H9 (cell line): ENCODE data around the gene SORBS1. TPM values are rescaled to one million over a fixed set of nuclear protein-coding genes. Genes with fewer than 3 reads are reported as not detected.

Experiments used
- DNase-seq: peaks from one replicate; pipeline ENCODE4 v3.0.0-alpha.2; 2017
- H2AFZ ChIP-seq: one replicate; pipeline ENCODE4 v1.6.1; 2013; ENCODE audit warnings: mild to moderate bottlenecking, low read length, control low read depth, moderate library complexity
- H2AK5ac ChIP-seq: 2 replicates; pipeline ENCODE4 v1.6.1; 2013; ENCODE audit warnings: low read length, control low read depth, mixed read lengths; ENCODE audit not compliant: insufficient read length
- H2BK120ac ChIP-seq: one replicate; pipeline ENCODE4 v1.6.1; 2013; ENCODE audit warnings: low read depth, mild to moderate bottlenecking, low read length, control low read depth, inconsistent platforms; ENCODE audit not compliant: poor library complexity, severe bottlenecking
- H2BK12ac ChIP-seq: 2 replicates; pipeline ENCODE4 v1.6.1; 2013; ENCODE audit warnings: low read length, control low read depth, mixed read lengths, low read depth; ENCODE audit not compliant: insufficient read length
- H2BK15ac ChIP-seq: 2 replicates; pipeline ENCODE4 v1.6.1; 2013; ENCODE audit warnings: low read depth, low read length, control low read depth
- H2BK20ac ChIP-seq: one replicate; pipeline ENCODE4 v1.6.1; 2013; ENCODE audit warnings: low read depth, mild to moderate bottlenecking, low read length, control low read depth, inconsistent platforms; ENCODE audit not compliant: poor library complexity, severe bottlenecking
- H2BK5ac ChIP-seq: 2 replicates; pipeline ENCODE4 v1.6.1; 2013; ENCODE audit warnings: low read length, control low read depth, mixed read lengths; ENCODE audit not compliant: insufficient read length
- H3K14ac ChIP-seq: 2 replicates; pipeline ENCODE4 v1.6.1; 2013; ENCODE audit warnings: low read length, control low read depth; ENCODE audit not compliant: insufficient read depth
- H3K18ac ChIP-seq: 2 replicates; pipeline ENCODE4 v1.6.1; 2013; ENCODE audit warnings: low read depth, mild to moderate bottlenecking, mixed read lengths, low read length, control low read depth; ENCODE audit not compliant: insufficient read length
- H3K23ac ChIP-seq: 2 replicates; pipeline ENCODE4 v1.6.1; 2013; ENCODE audit warnings: low read length, control low read depth, mixed read lengths, low read depth; ENCODE audit not compliant: insufficient read length
- H3K23me2 ChIP-seq: 2 replicates; pipeline ENCODE4 v1.6.1; 2013; ENCODE audit warnings: low read depth, mild to moderate bottlenecking, mixed read lengths, low read length, control low read depth; ENCODE audit not compliant: insufficient read length, poor library complexity, severe bottlenecking
- H3K27ac ChIP-seq: 2 replicates; pipeline ENCODE4 v1.5.1; 2013; ENCODE audit warnings: low read length, control low read depth, mixed read lengths, low read depth; ENCODE audit not compliant: insufficient read length
- H3K27me3 ChIP-seq: 2 replicates; pipeline ENCODE4 v1.6.1; 2013; ENCODE audit warnings: low read length, control low read depth, inconsistent platforms; ENCODE audit not compliant: insufficient read depth
- H3K4ac ChIP-seq: 2 replicates; pipeline ENCODE4 v1.6.1; 2013; ENCODE audit warnings: low read depth, mild to moderate bottlenecking, control low read depth, inconsistent platforms, low read length, moderate library complexity
- H3K4me1 ChIP-seq: 2 replicates; pipeline ENCODE4 v1.6.1; 2013; ENCODE audit warnings: low read length, control low read depth, inconsistent platforms; ENCODE audit not compliant: insufficient read depth
- H3K4me2 ChIP-seq: 2 replicates; pipeline ENCODE4 v1.6.1; 2013; ENCODE audit warnings: low read length, control low read depth, mixed read lengths; ENCODE audit not compliant: insufficient read length, insufficient read depth
- H3K56ac ChIP-seq: 2 replicates; pipeline ENCODE4 v1.6.1; 2013; ENCODE audit warnings: low read depth, mild to moderate bottlenecking, mixed read lengths, low read length, control low read depth; ENCODE audit not compliant: insufficient read length
- H3K79me1 ChIP-seq: 2 replicates; pipeline ENCODE4 v1.6.1; 2013; ENCODE audit warnings: low read depth, mild to moderate bottlenecking, moderate library complexity, low read length, control low read depth, inconsistent platforms; ENCODE audit not compliant: insufficient read depth, poor library complexity, severe bottlenecking
- H3K79me2 ChIP-seq: 2 replicates; pipeline ENCODE4 v1.6.1; 2013; ENCODE audit warnings: low read length, control low read depth, inconsistent platforms; ENCODE audit not compliant: insufficient read depth
- H3K9ac ChIP-seq: 2 replicates; pipeline ENCODE4 v1.6.1; 2013; ENCODE audit warnings: low read length, control low read depth, mixed read lengths; ENCODE audit not compliant: insufficient read length; ENCODE audit errors: extremely low read depth
- H3K9me3 ChIP-seq: one replicate; pipeline ENCODE4 v1.6.1; 2013; ENCODE audit warnings: low read depth, low read length, inconsistent platforms; ENCODE audit not compliant: control insufficient read depth
- H3T11ph ChIP-seq: one replicate; pipeline ENCODE4 v1.6.1; 2013; ENCODE audit warnings: mild to moderate bottlenecking, low read length, control low read depth, inconsistent platforms
- H4K20me1 ChIP-seq: one replicate; pipeline ENCODE4 v1.6.1; 2013; ENCODE audit not compliant: control insufficient read depth, insufficient read length, insufficient read depth
- H4K5ac ChIP-seq: 2 replicates; pipeline ENCODE4 v1.6.1; 2013; ENCODE audit warnings: low read depth, mild to moderate bottlenecking, mixed read lengths, low read length, control low read depth; ENCODE audit not compliant: insufficient read length
- H4K8ac ChIP-seq: replicated peaks from 2 replicates; pipeline ENCODE4 v1.6.1; 2013; ENCODE audit warnings: low read length, control low read depth, mixed read lengths, low read depth; ENCODE audit not compliant: insufficient read length
- H4K91ac ChIP-seq: 2 replicates; pipeline ENCODE4 v1.6.1; 2013; ENCODE audit warnings: low read depth, mild to moderate bottlenecking, moderate library complexity, mixed read lengths, low read length, control low read depth; ENCODE audit not compliant: insufficient read length
- H3K27ac Mint-ChIP-seq, 3 experiments: 2 replicates in 2 of 3; 3 replicates in 1 of 3; pipeline ENCODE4 v1.8.0; 2020 to 2021; ENCODE audit warnings: mixed read lengths in 3 of 3, mild to moderate bottlenecking in 1 of 3, moderate library complexity in 1 of 3
- H3K27me3 Mint-ChIP-seq: 2 replicates; pipeline ENCODE4 v1.8.0; 2021; ENCODE audit warnings: low read depth, mild to moderate bottlenecking, moderate library complexity, mixed read lengths
- H3K36me3 Mint-ChIP-seq, 3 experiments: 2 replicates in 2 of 3; 3 replicates in 1 of 3; pipeline ENCODE4 v1.8.0; 2020 to 2021; ENCODE audit warnings: low read depth in 3 of 3, mixed read lengths in 3 of 3; ENCODE audit not compliant: insufficient read depth in 1 of 3
- H3K4me1 Mint-ChIP-seq, 2 experiments: 2 replicates each; pipeline ENCODE4 v1.8.0; 2020; ENCODE audit warnings: mixed read lengths in 2 of 2
- H3K4me3 Mint-ChIP-seq, 2 experiments: 2 replicates in 1 of 2; 3 replicates in 1 of 2; pipeline ENCODE4 v1.8.0; 2020 to 2021; ENCODE audit warnings: mild to moderate bottlenecking in 2 of 2, mixed read lengths in 2 of 2, moderate library complexity in 1 of 2
- H3K9me3 Mint-ChIP-seq, 2 experiments: 2 replicates in 1 of 2; 3 replicates in 1 of 2; pipeline ENCODE4 v1.8.0; 2020; ENCODE audit warnings: mild to moderate bottlenecking in 2 of 2, mixed read lengths in 2 of 2, moderate library complexity in 1 of 2
- WGBS: extraction: QIAGEN DNeasy Blood & Tissue Kit; methylation state at CpG from one replicate; pipeline ENCODE4 v1.1.7; 2013; ENCODE audit warnings: missing lambda C conversion rate, low lambda C conversion rate, mixed read lengths; ENCODE audit not compliant: insufficient read length; ENCODE audit errors: extremely low coverage; 5-methylcytosine and 5-hydroxymethylcytosine counted together
- total RNA-seq: library from RNA; stranded (reverse); gene quantifications from 2 replicates; pipeline ENCODE4 v1.2.1, GENCODE V29; 2021
- TF ChIP-seq, protein P1 (sequence below): fragments of 200-600 bp; sonication (generic); conservative IDR thresholded peaks from 3 replicates; pipeline ENCODE4 v1.8.0; 2021; ENCODE audit warnings: antibody characterized with exemption, mild to moderate bottlenecking

SORBS1 gene
- total RNA-seq, 1 experiment from 2014 or later: 24.3 TPM

- H2BK20ac ChIP-seq: no peak overlapping the region
- no peaks in the 10 kb centered on the region for H3K27me3 Mint-ChIP-seq
- WGBS: no CpG with 5 or more reads among the region's 2 CpGs
Observed at GRCh38 chr10:95352684-95353083, 208.5 kb downstream of the SORBS1 start.

More at GRCh38 chr10:95352684-95353083, 208.5 kb downstream of the SORBS1 start:
- Mint-ChIP-seq H3K4me1 (no peaks in the 10 kb centered on the region), H3K4me3 (no peak overlapping the region), H3K27ac (no peak overlapping the region; a peak in 1 of 7 replicates), H3K9me3 (no peaks in the 10 kb centered on the region), H3K36me3 (peaks cover 9 to 19% (median 10%) of the 10 kb centered on the region in 3 experiments; a peak in 5 of 7 replicates)
- DNase-seq: no peak
- Histone ChIP-seq H2BK15ac (no peak overlapping the region), H3T11ph (no peak overlapping the region), H3K4me2 (no peak overlapping the region), H3K56ac (no peak overlapping the region), H3K9me3 (no peaks in the 10 kb centered on the region), H2AFZ (no peak overlapping the region), H2BK12ac (no peak overlapping the region), H2AK5ac (no peak overlapping the region), H3K23ac (no peak overlapping the region), H4K91ac (no peak overlapping the region), H3K4ac (no peak overlapping the region), H2BK120ac (no peak overlapping the region), H3K27me3 (no peaks in the 10 kb centered on the region), H3K14ac (no peak overlapping the region), H4K20me1 (no peaks in the 10 kb centered on the region), H3K79me1 (no peaks in the 10 kb centered on the region), H3K23me2 (no peaks in the 10 kb centered on the region), H3K4me1 (no peaks in the 10 kb centered on the region), H3K27ac (no peak overlapping the region), H4K5ac (no peak overlapping the region), H2BK5ac (no peak overlapping the region), H3K9ac (no peak overlapping the region), H4K8ac (no peak overlapping the region), H3K18ac (no peak overlapping the region), H3K79me2 (no peaks in the 10 kb centered on the region)
- TF ChIP-seq, protein P1, sequence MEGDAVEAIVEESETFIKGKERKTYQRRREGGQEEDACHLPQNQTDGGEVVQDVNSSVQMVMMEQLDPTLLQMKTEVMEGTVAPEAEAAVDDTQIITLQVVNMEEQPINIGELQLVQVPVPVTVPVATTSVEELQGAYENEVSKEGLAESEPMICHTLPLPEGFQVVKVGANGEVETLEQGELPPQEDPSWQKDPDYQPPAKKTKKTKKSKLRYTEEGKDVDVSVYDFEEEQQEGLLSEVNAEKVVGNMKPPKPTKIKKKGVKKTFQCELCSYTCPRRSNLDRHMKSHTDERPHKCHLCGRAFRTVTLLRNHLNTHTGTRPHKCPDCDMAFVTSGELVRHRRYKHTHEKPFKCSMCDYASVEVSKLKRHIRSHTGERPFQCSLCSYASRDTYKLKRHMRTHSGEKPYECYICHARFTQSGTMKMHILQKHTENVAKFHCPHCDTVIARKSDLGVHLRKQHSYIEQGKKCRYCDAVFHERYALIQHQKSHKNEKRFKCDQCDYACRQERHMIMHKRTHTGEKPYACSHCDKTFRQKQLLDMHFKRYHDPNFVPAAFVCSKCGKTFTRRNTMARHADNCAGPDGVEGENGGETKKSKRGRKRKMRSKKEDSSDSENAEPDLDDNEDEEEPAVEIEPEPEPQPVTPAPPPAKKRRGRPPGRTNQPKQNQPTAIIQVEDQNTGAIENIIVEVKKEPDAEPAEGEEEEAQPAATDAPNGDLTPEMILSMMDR: no peak
